Fibroblast of villous mesenchyme (primary cell): ENCODE measurements around the gene CAT. TPM values are rescaled to one million over a fixed set of nuclear protein-coding genes. Genes with fewer than 3 reads are reported as not detected.

ENCODE experiments used
- DNase-seq: peaks from one replicate; pipeline ENCODE4 v3.0.0-alpha.2; 2010; ENCODE audit warnings: low read depth
- H3K4me3 ChIP-seq: 2 replicates; pipeline ENCODE4 v1.5.1; 2011; ENCODE audit warnings: low read depth, mild to moderate bottlenecking, low read length
- CTCF ChIP-seq: IDR thresholded peaks from 2 replicates; pipeline ENCODE4 v1.5.1; 2012; ENCODE audit warnings: low read depth, mild to moderate bottlenecking, low read length; ENCODE audit not compliant: insufficient read depth
- total RNA-seq: library from RNA; depleted of rRNA; stranded (reverse); fragments of >200 nt; gene quantifications from 2 replicates; pipeline ENCODE4 v1.2.3, GENCODE V29; 2012

CAT gene
- total RNA-seq, 1 donor: 71.7 TPM

DNA sequence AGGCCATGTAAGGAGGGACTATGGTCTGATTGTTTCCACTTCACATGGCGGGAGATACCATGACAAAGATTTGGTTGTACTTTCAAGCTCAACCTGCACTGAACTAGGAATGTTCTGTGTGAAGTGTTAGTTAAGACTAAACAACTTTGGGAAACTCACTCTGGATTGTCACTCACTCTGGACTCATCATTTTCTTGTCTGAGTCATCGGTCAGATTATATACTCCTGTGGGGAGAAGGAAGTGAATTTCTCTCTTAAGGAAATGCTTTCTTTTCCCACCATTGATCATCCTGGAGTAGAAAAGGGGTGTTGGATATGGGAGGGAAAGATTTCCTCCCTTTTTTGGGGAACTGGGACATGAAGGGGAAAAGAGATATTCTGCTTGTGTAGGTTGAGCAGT, 26.9 kb upstream of the CAT start:
- no peak for TF ChIP-seq CTCF
- no peak overlapping the region for H3K4me3 ChIP-seq
- no peak for DNase-seq

- no peak overlapping the region for H3K4me3 ChIP-seq
- no peak for DNase-seq
- no peak for TF ChIP-seq CTCF
These were observed 25.5 kb upstream of the CAT start for GRCh38 chr11:34413263-34413662.

DNA sequence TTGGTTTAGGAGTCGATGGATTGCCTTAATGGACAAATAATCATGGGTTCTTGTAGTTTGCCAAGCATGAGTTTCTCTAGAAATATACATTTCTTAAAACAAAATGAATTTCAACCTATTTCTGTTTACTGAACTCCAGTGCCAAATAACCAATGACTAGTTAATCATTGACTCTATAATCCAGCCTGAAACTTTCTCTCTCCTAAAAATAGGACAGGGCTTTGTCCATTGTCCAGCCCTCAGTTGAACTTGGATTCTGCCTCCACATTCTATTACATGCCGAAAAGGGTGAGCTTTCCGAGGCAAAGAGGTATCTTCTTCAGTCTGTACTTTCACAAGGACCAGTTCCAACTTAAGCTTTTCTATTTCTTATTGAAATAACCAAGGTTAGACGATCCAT, 23.2 kb upstream of the CAT start:
- DNase-seq: no peak
- no peak for TF ChIP-seq CTCF
- H3K4me3 ChIP-seq: no peak overlapping the region

GRCh38 chr11:34416088-34416487, 22.6 kb upstream of the CAT start:
- DNase-seq: no peak
- no peak for TF ChIP-seq CTCF

GRCh38 chr11:34416766-34417165, 22.0 kb upstream of the CAT start:
- no peak overlapping the region for H3K4me3 ChIP-seq
- no peak for TF ChIP-seq CTCF
- no peak for DNase-seq

More at GRCh38 chr11:34416088-34416487, 22.6 kb upstream of the CAT start:
- no peak overlapping the region for H3K4me3 ChIP-seq

GRCh38 chr11:34417202-34417601, 21.5 kb upstream of the CAT start:
- no peak for DNase-seq
- H3K4me3 ChIP-seq: no peak overlapping the region
- no peak for TF ChIP-seq CTCF

- TF ChIP-seq CTCF: no peak
- no peak overlapping the region for H3K4me3 ChIP-seq
- DNase-seq: no peak
These were observed 19.6 kb upstream of the CAT start for GRCh38 chr11:34419158-34419557.
